Liver (tissue), 3 donors: ENCODE measurements around the gene WFS1.

Source experiments
- FOXA1 ChIP-seq: IDR thresholded peaks from 2 replicates; pipeline ENCODE4 v1.6.1; 2016; ENCODE audit warnings: antibody characterized with exemption
- JUND ChIP-seq, 2 donors: IDR thresholded peaks; 2 replicates each; pipeline ENCODE4 v1.6.1; 2016; ENCODE audit warnings: antibody characterized with exemption in 2 of 2
- RAD21 ChIP-seq, 2 donors: IDR thresholded peaks; 2 replicates each; pipeline ENCODE4 v1.6.1; 2016; ENCODE audit warnings: antibody characterized with exemption in 2 of 2, mild to moderate bottlenecking in 2 of 2
- TAF1 ChIP-seq: conservative IDR thresholded peaks from 2 replicates; pipeline ENCODE4 v1.6.1; 2016; ENCODE audit warnings: antibody characterized with exemption, mild to moderate bottlenecking
- TF ChIP-seq, protein P1 (sequence below): fragments of 150-350 bp; IDR thresholded peaks from 2 replicates; pipeline ENCODE4 v1.5.1; 2017; ENCODE audit warnings: improper control_type of control experiment, low read depth, low read length; ENCODE audit not compliant: missing input control
- TF ChIP-seq, protein P2 (sequence below): IDR thresholded peaks from 2 replicates; pipeline ENCODE4 v1.6.1; 2016; ENCODE audit warnings: antibody characterized with exemption
- TF ChIP-seq, protein P3 (sequence below): IDR thresholded peaks from 2 replicates; pipeline ENCODE4 v1.6.1; 2016; ENCODE audit warnings: antibody characterized with exemption
- donor health status: healthy.
- donor health status: healthy.

DNA sequence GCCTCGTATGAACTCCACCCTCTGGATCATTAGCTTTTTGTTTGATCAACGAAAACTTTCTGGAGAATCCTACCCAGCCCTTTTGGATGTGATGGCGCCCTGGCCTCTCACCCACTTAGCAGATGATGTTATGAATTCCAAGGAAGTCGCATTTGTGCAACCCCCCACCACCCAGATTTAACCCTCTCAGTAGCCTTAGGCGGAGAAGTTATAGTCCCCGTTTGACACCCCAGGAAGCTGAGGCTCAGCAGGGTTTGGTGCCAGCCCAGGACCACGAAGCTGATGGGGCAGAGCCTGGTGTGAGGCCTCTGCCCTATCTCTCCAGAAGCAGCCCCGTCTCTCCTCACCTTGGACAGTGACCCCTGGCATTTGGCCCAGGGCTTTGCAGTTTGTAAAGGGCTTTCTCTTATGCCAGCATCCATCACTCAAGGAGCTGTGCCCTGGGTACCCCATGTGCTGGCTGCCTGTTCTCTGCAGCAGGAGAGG lies 1.0 kb downstream of the WFS1 start:
- no peak for TF ChIP-seq RAD21 (IDR thresholded peaks at IDR 0.05)
- TF ChIP-seq, protein P1, sequence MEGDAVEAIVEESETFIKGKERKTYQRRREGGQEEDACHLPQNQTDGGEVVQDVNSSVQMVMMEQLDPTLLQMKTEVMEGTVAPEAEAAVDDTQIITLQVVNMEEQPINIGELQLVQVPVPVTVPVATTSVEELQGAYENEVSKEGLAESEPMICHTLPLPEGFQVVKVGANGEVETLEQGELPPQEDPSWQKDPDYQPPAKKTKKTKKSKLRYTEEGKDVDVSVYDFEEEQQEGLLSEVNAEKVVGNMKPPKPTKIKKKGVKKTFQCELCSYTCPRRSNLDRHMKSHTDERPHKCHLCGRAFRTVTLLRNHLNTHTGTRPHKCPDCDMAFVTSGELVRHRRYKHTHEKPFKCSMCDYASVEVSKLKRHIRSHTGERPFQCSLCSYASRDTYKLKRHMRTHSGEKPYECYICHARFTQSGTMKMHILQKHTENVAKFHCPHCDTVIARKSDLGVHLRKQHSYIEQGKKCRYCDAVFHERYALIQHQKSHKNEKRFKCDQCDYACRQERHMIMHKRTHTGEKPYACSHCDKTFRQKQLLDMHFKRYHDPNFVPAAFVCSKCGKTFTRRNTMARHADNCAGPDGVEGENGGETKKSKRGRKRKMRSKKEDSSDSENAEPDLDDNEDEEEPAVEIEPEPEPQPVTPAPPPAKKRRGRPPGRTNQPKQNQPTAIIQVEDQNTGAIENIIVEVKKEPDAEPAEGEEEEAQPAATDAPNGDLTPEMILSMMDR = no peak
- TF ChIP-seq FOXA1 = no peak
- TF ChIP-seq, protein P2, sequence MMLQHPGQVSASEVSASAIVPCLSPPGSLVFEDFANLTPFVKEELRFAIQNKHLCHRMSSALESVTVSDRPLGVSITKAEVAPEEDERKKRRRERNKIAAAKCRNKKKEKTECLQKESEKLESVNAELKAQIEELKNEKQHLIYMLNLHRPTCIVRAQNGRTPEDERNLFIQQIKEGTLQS = no peak
- TF ChIP-seq, protein P3, sequence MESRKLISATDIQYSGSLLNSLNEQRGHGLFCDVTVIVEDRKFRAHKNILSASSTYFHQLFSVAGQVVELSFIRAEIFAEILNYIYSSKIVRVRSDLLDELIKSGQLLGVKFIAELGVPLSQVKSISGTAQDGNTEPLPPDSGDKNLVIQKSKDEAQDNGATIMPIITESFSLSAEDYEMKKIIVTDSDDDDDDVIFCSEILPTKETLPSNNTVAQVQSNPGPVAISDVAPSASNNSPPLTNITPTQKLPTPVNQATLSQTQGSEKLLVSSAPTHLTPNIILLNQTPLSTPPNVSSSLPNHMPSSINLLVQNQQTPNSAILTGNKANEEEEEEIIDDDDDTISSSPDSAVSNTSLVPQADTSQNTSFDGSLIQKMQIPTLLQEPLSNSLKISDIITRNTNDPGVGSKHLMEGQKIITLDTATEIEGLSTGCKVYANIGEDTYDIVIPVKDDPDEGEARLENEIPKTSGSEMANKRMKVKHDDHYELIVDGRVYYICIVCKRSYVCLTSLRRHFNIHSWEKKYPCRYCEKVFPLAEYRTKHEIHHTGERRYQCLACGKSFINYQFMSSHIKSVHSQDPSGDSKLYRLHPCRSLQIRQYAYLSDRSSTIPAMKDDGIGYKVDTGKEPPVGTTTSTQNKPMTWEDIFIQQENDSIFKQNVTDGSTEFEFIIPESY = no peak
- TF ChIP-seq JUND (IDR thresholded peaks at IDR 0.05) = no peak
- TF ChIP-seq TAF1 = no peak
